Measurements from ENCODE around the gene HOXA11. TPM values are rescaled to one million over a fixed set of nuclear protein-coding genes. Genes with fewer than 3 reads are reported as not detected.

The HOXA11 gene
- total and polyA plus RNA-seq, 2 of the 4 experiments (the other 2 are of a cell fraction), result 0.05 TPM; not detected in 1

DNA sequence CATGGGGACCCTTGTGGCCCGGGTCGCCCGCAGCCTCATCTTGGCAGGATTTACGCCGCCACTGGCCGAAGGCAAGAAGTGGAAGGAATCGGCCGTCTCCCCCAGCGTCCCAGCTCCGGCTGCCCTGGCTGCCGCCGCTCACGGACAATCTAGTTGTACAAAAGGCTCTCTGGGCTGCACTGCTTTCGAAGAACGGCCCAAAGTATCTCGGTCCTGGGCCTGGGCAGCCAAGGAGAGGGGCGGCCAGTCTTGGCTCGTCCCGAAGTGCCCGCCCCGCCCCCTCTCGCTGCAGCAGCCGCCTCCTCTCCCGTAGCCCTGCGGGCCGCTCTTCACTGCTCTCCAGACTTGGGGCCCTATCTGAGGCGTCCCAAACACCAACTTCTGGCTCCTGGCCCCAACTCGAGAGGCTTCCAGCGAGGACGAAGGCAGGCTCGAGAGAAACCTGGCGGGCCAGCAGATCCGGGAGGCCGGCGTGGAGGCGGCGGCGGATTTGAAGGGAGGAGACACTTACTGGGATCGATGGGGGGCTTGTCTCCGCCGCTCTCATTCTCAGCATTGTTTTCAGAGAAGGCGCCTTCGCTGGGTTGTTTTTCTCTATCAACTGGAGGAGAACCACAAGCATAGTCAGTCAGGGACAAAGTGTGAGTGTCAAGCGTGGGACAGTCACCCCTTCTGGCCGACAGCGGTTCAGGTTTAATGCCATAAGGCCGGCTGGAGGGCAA lies 20.5 kb downstream of the HOXA11 start:
- Histone ChIP-seq H3K4me2 (ENCODE audit: low read depth, low read length) (no peak overlapping the region), H2AFZ (replicated peaks; ENCODE audit: low read length, poor library complexity) (peak overlapping the region; percentile 88)
- TF ChIP-seq RCOR1 (IDR thresholded peaks at IDR 0.05; ENCODE audit: insufficient replicate concordance, low read length) (no peak), FOS (IDR thresholded peaks at IDR 0.05; ENCODE audit: low read depth, low read length) (no peak), MAFK (IDR thresholded peaks at IDR 0.05; ENCODE audit: low read depth, low read length) (no peak), MAZ (IDR thresholded peaks at IDR 0.05; ENCODE audit: borderline replicate concordance, low read depth, low read length) (no peak), BHLHE40 (IDR thresholded peaks at IDR 0.05; ENCODE audit: low read depth, low read length) (no peak), SMC3 (IDR thresholded peaks at IDR 0.05; ENCODE audit: low read depth, low read length) (no peak), NFE2L2 (IDR thresholded peaks at IDR 0.05; ENCODE audit: low read depth, low read length) (no peak), RFX5 (IDR thresholded peaks at IDR 0.05; ENCODE audit: low read depth, low read length) (no peak), POLR2A (IDR thresholded peaks at IDR 0.05; ENCODE audit: low read depth, low read length) (no peak), RAD21 (IDR thresholded peaks at IDR 0.05; ENCODE audit: low read length) (no peak), MXI1 (IDR thresholded peaks at IDR 0.05; ENCODE audit: borderline replicate concordance, low read depth, low read length) (no peak), CEBPB (IDR thresholded peaks at IDR 0.05; ENCODE audit: low read depth, low read length) (no peak)
- TF ChIP-seq, protein P1, sequence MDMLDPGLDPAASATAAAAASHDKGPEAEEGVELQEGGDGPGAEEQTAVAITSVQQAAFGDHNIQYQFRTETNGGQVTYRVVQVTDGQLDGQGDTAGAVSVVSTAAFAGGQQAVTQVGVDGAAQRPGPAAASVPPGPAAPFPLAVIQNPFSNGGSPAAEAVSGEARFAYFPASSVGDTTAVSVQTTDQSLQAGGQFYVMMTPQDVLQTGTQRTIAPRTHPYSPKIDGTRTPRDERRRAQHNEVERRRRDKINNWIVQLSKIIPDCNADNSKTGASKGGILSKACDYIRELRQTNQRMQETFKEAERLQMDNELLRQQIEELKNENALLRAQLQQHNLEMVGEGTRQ (IDR thresholded peaks at IDR 0.05; ENCODE audit: low read depth, low read length), result no peak
- TF ChIP-seq, protein P2, sequence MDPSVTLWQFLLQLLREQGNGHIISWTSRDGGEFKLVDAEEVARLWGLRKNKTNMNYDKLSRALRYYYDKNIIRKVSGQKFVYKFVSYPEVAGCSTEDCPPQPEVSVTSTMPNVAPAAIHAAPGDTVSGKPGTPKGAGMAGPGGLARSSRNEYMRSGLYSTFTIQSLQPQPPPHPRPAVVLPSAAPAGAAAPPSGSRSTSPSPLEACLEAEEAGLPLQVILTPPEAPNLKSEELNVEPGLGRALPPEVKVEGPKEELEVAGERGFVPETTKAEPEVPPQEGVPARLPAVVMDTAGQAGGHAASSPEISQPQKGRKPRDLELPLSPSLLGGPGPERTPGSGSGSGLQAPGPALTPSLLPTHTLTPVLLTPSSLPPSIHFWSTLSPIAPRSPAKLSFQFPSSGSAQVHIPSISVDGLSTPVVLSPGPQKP (IDR thresholded peaks at IDR 0.05; ENCODE audit: borderline replicate concordance, low read depth, low read length), result no peak
- TF ChIP-seq, protein P3, sequence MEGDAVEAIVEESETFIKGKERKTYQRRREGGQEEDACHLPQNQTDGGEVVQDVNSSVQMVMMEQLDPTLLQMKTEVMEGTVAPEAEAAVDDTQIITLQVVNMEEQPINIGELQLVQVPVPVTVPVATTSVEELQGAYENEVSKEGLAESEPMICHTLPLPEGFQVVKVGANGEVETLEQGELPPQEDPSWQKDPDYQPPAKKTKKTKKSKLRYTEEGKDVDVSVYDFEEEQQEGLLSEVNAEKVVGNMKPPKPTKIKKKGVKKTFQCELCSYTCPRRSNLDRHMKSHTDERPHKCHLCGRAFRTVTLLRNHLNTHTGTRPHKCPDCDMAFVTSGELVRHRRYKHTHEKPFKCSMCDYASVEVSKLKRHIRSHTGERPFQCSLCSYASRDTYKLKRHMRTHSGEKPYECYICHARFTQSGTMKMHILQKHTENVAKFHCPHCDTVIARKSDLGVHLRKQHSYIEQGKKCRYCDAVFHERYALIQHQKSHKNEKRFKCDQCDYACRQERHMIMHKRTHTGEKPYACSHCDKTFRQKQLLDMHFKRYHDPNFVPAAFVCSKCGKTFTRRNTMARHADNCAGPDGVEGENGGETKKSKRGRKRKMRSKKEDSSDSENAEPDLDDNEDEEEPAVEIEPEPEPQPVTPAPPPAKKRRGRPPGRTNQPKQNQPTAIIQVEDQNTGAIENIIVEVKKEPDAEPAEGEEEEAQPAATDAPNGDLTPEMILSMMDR (conservative IDR thresholded peaks at IDR 0.05; ENCODE audit: low read depth, low read length), result no peak

More for the DNA sequence above, 20.5 kb downstream of the HOXA11 start:
- H3K4me3 ChIP-seq (ENCODE audit: insufficient read depth, low read depth, low read length), result peak overlapping the region; percentile 44; the same call in 1 of the 2 replicates
- no peak overlapping the region for H2AK5ac ChIP-seq (ENCODE audit: low read depth, low read length)
- H2AK9ac ChIP-seq (replicated peaks; ENCODE audit: low read depth, low read length, poor library complexity), result no peak overlapping the region
- H3K9me3 ChIP-seq (ENCODE audit: control insufficient read depth, insufficient read depth, low read length), result peaks cover 21% of the 10 kb centered on the region
- DNase-seq (no peak), ATAC-seq (ENCODE audit: low read depth) (no peak)
- peaks cover 66% of the 10 kb centered on the region for H3K27me3 ChIP-seq (ENCODE audit: control insufficient read depth, insufficient read depth, low read length)
- H3K56ac ChIP-seq (ENCODE audit: extremely low read depth, insufficient read depth, low read length), result no peak overlapping the region
- no peak overlapping the region for H3K4ac ChIP-seq (ENCODE audit: low read depth, low read length)
- dilution Hi-C loops (cut with HindIII; ENCODE audit: low sequenced_read_pairs, unreplicated experiment) (no loop called here), intact Hi-C loops (cut with micrococcal nuclease) (loop anchor here (5.0 to 10.0 kb wide), 2 partner anchors 962 to 1910 kb away; partner anchors contain the start of genes CBX3 and HNRNPA2B1), in situ Hi-C loops (cut with MboI; ENCODE audit: low sequenced_read_pairs) (no loop called here)
- no peak overlapping the region for H3K9ac ChIP-seq (ENCODE audit: low read depth, low read length)
- no peak overlapping the region for H4K91ac ChIP-seq (ENCODE audit: insufficient read depth, low read depth, low read length)
- H4K5ac ChIP-seq (ENCODE audit: low read depth, low read length), result no peak overlapping the region
- POLR2A ChIA-PET (ENCODE audit: unreplicated experiment), result interaction anchor here (0.6 kb wide), 1 partner anchor 694 kb away, joined by 3 read pairs; no protein-coding TSS in a partner anchor
- no peaks in the 10 kb centered on the region; the same call in 1 of the 2 replicates for H3K4me1 ChIP-seq (ENCODE audit: control insufficient read depth, insufficient read depth, low read length)
- CTCF ChIA-PET, result no interaction called here
- no peak overlapping the region for H4K8ac ChIP-seq (ENCODE audit: low read depth in 2 of 2, low read length in 2 of 2)
- WGBS, 2 experiments (ENCODE audit: extremely low coverage in 2 of 2, insufficient read length in 1 of 2), result 23% methylated on average over 32 of the region's 47 CpGs; no CpG with 5 or more reads in 1 of the 2 experiments
- H3K23ac ChIP-seq (ENCODE audit: low read depth, low read length), result no peak overlapping the region
- no peak overlapping the region for H2BK120ac ChIP-seq (ENCODE audit: low read depth, low read length)
- H3K36me3 ChIP-seq (ENCODE audit: control insufficient read depth, insufficient read depth, low read length), result no peaks in the 10 kb centered on the region
- BruUV-seq (replicated peaks), result no TSS peak
- no peaks in the 10 kb centered on the region for H3K79me1 ChIP-seq (ENCODE audit: low read depth in 1 of 2, low read length in 2 of 2)
- no peaks in the 10 kb centered on the region for H3K9me1 ChIP-seq (ENCODE audit: insufficient read depth, low read length)
- no peak overlapping the region for H3K18ac ChIP-seq (ENCODE audit: low read depth, low read length)
- no peak overlapping the region for H2BK15ac ChIP-seq (ENCODE audit: low read depth, low read length)
- no peak overlapping the region for H2BK20ac ChIP-seq (ENCODE audit: low read depth, low read length)
- H3K27ac ChIP-seq (ENCODE audit: insufficient read depth, low read length), result no peak overlapping the region
- H3K14ac ChIP-seq (replicated peaks; ENCODE audit: low read depth, low read length), result no peak overlapping the region
- H4K20me1 ChIP-seq (ENCODE audit: insufficient read depth, low read length), result no peaks in the 10 kb centered on the region
- H2BK5ac ChIP-seq (ENCODE audit: low read depth, low read length, poor library complexity, severe bottlenecking), result no peak overlapping the region

Data from IMR-90 (cell line).